Activated T-cell treated with anti-CD3 and anti-CD28 coated beads, Interleukin-2, amount 50 U/mL, for 4 hours (primary cell): ENCODE results near the gene ZFAND6. TPM values are rescaled to one million over a fixed set of nuclear protein-coding genes. Genes with fewer than 3 reads are reported as not detected.
A peak's percentile ranks its signal among the peaks of the same experiment; 100 is the strongest.

Experiments used
- ATAC-seq, 2 donors: fragments of 200-7000 bp; cut with Tn5 transposase; one replicate each; pipeline ENCODE4 v1.10.0; 2021
- DNase-seq: peaks from one replicate; pipeline ENCODE4 v3.0.0-alpha.2; 2020
- H3K27me3 Mint-ChIP-seq: one replicate; pipeline ENCODE4 v1.8.0; 2021; ENCODE audit warnings: low read depth, mixed read lengths
- H3K36me3 Mint-ChIP-seq: one replicate; pipeline ENCODE4 v1.8.0; 2022; ENCODE audit warnings: mixed read lengths; ENCODE audit not compliant: insufficient read depth
- H3K4me1 Mint-ChIP-seq: one replicate; pipeline ENCODE4 v1.8.0; 2021; ENCODE audit warnings: low read depth, mixed read lengths
- H3K4me3 Mint-ChIP-seq: one replicate; pipeline ENCODE4 v1.8.0; 2021; ENCODE audit warnings: mild to moderate bottlenecking, moderate library complexity, mixed read lengths
- H3K9me3 Mint-ChIP-seq: one replicate; pipeline ENCODE4 v1.8.0; 2021; ENCODE audit warnings: mixed read lengths
- total RNA-seq, 3 donors: library from RNA; stranded (reverse); gene quantifications; one replicate each; pipeline ENCODE4 v1.2.1, GENCODE V29; 2021

Gene ZFAND6
- total RNA-seq, 3 donors from 2014 or later = 21.9 to 24.7 (median 22.9) TPM

DNA sequence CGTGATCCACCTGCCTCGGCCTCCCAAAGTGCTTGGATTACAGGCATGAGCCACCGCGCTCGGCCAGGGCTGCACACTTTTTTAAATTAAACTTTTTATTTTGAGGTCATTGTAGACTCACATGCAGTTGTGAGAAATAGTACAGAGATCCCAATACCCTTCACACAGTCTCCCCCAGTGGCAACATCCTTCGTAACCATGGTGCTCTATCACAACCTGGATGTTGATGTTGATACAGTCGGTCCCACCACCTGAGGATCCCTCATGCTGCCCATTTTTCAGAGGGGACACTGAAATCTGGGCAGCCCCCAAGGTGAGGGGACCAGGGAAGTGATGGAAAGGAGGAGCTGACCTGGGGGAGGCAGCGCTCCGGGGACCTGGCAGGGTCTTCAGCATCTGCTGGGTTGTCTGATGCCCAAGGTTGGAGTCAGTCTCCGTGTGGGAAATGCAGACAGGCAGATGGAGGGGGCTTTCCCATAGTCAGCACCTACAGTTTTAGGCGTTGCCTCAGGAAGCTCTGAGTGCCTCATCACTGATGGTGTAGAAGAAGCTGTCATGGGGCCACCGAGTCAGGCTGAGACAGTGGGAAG, 110.4 kb downstream of the ZFAND6 start:
- ATAC-seq (no peak), DNase-seq (no peak)
- Mint-ChIP-seq H3K27me3 (no peaks in the 10 kb centered on the region), H3K9me3 (no peaks in the 10 kb centered on the region), H3K4me1 (no peaks in the 10 kb centered on the region), H3K4me3 (no peak overlapping the region), H3K36me3 (no peaks in the 10 kb centered on the region)

GRCh38 chr15:80170596-80170995, 111.1 kb downstream of the ZFAND6 start:
- H3K4me3 Mint-ChIP-seq = no peak overlapping the region
- no peak for DNase-seq
- no peaks in the 10 kb centered on the region for H3K4me1 Mint-ChIP-seq
- H3K36me3 Mint-ChIP-seq = no peaks in the 10 kb centered on the region
- H3K27me3 Mint-ChIP-seq = no peaks in the 10 kb centered on the region
- H3K9me3 Mint-ChIP-seq = no peaks in the 10 kb centered on the region
- ATAC-seq = no peak

- H3K4me3 Mint-ChIP-seq = no peak overlapping the region
- H3K4me1 Mint-ChIP-seq = no peaks in the 10 kb centered on the region
- DNase-seq = no peak
- no peaks in the 10 kb centered on the region for H3K9me3 Mint-ChIP-seq
- no peaks in the 10 kb centered on the region for H3K36me3 Mint-ChIP-seq
- no peak for ATAC-seq
- no peaks in the 10 kb centered on the region for H3K27me3 Mint-ChIP-seq
Measured at GRCh38 chr15:80171787-80172186, 112.3 kb downstream of the ZFAND6 start.

- Mint-ChIP-seq H3K4me3 (no peak overlapping the region), H3K4me1 (no peaks in the 10 kb centered on the region), H3K36me3 (no peaks in the 10 kb centered on the region), H3K9me3 (no peaks in the 10 kb centered on the region), H3K27me3 (no peaks in the 10 kb centered on the region)
- no peak for ATAC-seq
- no peak for DNase-seq
Measured at GRCh38 chr15:80172401-80172800, 112.9 kb downstream of the ZFAND6 start.

DNA sequence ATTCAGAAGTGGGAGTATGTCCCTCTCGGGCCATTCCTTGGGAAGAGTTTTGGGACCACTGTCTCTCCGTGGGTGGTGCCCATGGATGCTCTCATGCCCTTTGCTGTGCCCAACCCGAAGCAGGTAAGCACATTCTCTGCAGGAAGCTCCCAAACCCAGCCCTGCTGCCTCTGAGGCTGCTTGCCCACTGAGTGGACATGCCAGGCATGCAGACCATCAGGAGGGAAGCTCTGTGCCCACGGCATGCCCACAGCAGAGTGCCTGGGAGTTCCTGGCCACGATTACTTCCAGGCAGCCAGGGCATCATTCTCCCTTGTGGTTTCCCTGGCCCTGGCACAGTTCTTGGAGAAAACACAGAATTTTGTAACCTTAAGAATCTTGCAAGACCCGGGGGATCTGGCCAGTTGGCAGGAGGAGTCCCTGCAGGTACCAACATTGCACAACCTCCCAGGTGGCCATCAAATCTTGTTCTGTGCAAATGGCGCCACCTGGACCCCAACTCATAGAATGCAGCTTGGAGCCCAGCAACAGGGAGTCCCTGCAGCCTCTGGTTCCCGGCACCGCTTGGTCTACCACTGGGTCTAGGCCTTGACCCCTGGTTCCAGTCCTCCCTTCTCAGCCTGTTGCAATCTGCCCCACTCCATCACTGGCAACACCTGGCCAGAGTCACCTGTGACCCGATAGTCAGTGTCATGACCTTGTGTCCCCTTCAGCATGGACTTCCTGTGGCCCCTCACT, 113.7 kb downstream of the ZFAND6 start:
- H3K27me3 Mint-ChIP-seq = no peaks in the 10 kb centered on the region
- peak; percentile 66 for DNase-seq
- peak; percentile 73 to 83 for ATAC-seq
- no peaks in the 10 kb centered on the region for H3K4me1 Mint-ChIP-seq
- no peak overlapping the region for H3K4me3 Mint-ChIP-seq
- H3K36me3 Mint-ChIP-seq = peaks cover under 1% of the 10 kb centered on the region
- no peaks in the 10 kb centered on the region for H3K9me3 Mint-ChIP-seq

GRCh38 chr15:80174017-80174746, 114.7 kb downstream of the ZFAND6 start:
- Mint-ChIP-seq H3K4me1 (no peaks in the 10 kb centered on the region), H3K9me3 (no peaks in the 10 kb centered on the region)
- no peak for ATAC-seq

DNA sequence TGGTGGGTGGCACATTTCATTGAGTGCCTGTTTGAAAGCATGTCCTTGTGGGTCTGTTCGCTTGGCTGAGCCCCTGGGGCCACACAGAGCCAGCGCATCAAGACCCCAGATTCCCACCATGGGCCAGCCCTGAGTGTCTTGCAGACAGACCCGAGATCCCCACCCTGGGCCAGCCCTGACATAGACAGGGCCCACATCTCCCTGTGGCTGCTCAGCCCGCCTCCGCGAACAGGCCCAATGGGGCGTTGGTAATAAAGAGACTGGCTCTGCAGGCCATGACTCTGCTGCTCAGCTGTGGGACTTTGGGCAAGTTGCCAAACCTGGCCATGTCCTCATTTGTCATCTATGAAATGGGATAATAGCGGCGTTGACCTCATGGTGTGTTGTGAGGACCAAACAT, 116.0 kb downstream of the ZFAND6 start:
- Mint-ChIP-seq H3K9me3 (no peaks in the 10 kb centered on the region), H3K27me3 (no peaks in the 10 kb centered on the region)
- DNase-seq = no peak

More at GRCh38 chr15:80174017-80174746, 114.7 kb downstream of the ZFAND6 start:
- DNase-seq = no peak
- H3K27me3 Mint-ChIP-seq = no peaks in the 10 kb centered on the region
- H3K4me3 Mint-ChIP-seq = no peak overlapping the region
- H3K36me3 Mint-ChIP-seq = peaks cover 2% of the 10 kb centered on the region

GRCh38 chr15:80176443-80176842, 117.0 kb downstream of the ZFAND6 start:
- ATAC-seq = no peak
- no peak for DNase-seq
- Mint-ChIP-seq H3K9me3 (no peaks in the 10 kb centered on the region), H3K4me3 (no peak overlapping the region), H3K36me3 (peaks cover 5% of the 10 kb centered on the region), H3K4me1 (no peaks in the 10 kb centered on the region), H3K27me3 (no peaks in the 10 kb centered on the region)

More for the DNA sequence above, 116.0 kb downstream of the ZFAND6 start:
- H3K4me3 Mint-ChIP-seq = no peak overlapping the region
- peaks cover 2% of the 10 kb centered on the region for H3K36me3 Mint-ChIP-seq
- no peaks in the 10 kb centered on the region for H3K4me1 Mint-ChIP-seq
- ATAC-seq = no peak

DNA sequence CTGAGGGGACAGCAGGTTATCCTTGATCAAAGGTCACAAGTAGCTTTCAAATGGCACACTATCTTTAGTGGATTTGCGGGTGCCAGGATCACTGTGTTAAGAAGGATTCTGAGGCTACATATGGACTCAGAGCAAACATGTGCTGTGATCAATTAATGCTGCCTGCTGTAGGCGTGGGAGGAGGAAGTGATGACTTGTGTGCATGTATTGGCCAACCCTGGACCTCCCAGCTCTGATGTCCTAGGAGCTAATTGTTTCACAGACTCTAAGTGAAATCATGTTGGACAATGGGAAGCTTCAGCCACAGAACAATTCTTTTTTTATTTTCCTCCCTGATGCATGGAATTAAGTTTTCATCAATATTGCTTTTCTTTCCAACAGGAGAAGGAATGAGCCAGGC, 117.7 kb downstream of the ZFAND6 start:
- ATAC-seq (no peak), DNase-seq (no peak)
- no peaks in the 10 kb centered on the region for H3K4me1 Mint-ChIP-seq
- no peaks in the 10 kb centered on the region for H3K27me3 Mint-ChIP-seq
- H3K4me3 Mint-ChIP-seq = no peak overlapping the region
- peaks cover 5% of the 10 kb centered on the region for H3K36me3 Mint-ChIP-seq
- no peaks in the 10 kb centered on the region for H3K9me3 Mint-ChIP-seq

DNA sequence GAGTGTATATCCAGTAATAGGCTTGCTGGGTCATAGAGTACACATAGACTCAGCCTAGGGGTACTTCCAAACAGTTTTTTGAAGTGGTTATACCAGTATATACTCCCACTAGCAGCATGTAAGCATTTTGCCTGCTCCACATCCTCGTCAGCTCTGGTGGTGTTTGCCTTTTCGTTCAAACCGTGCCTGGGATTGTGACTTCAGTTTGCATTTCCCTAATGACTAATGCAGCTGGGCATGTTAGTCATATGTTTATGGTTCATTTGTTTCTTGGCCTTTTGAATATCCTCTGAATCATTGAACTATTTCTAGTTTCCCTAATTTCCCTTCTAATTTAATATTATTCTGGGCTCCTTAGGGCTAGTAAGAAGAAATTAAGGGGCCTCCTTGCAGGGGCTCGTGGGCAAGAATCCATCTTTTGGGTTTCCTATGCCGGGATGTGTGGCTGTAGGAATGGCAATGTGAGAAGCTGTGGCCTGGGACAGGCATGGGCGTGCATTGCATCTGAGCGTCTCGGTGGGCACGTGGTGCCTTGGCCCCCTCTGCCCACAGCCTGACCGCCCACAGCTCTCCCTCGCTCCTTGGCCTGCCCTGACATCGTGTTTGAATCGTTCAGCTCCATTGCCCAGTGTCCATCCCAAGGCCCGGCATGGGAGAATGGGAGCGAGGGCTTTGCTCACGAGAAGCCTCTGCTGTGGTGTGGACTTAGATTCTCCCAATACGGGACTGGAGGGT, 119.7 kb downstream of the ZFAND6 start:
- ATAC-seq = no peak

DNA sequence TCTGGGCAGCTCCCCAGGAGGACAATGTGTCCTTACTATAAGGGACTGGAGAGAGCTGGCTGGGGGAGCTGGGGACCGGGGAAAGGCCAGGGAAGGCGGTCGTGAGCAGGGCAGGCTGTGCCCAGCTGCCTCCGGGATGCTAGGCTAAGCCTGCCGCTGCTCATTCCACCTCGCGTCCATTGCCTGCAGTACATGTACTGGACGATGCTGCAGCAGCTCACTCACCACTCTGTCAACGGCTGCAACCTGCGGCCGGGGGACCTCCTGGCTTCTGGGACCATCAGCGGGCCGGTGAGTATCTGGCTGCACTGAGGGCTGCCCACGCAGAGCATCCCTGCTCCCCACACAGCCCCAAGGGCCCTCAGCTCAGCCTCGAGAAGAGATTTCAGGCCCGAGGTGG, 120.5 kb downstream of the ZFAND6 start:
- H3K4me3 Mint-ChIP-seq = no peak overlapping the region
- H3K36me3 Mint-ChIP-seq = peaks cover 8% of the 10 kb centered on the region
- DNase-seq (no peak), ATAC-seq (no peak)
- H3K9me3 Mint-ChIP-seq = no peaks in the 10 kb centered on the region
- H3K4me1 Mint-ChIP-seq = no peaks in the 10 kb centered on the region
- no peaks in the 10 kb centered on the region for H3K27me3 Mint-ChIP-seq

More for the DNA sequence above, 119.7 kb downstream of the ZFAND6 start:
- Mint-ChIP-seq H3K9me3 (no peaks in the 10 kb centered on the region), H3K36me3 (peaks cover 5% of the 10 kb centered on the region), H3K27me3 (no peaks in the 10 kb centered on the region), H3K4me1 (no peaks in the 10 kb centered on the region), H3K4me3 (no peak overlapping the region)
- no peak for DNase-seq

- Mint-ChIP-seq H3K4me1 (no peaks in the 10 kb centered on the region), H3K4me3 (no peak overlapping the region), H3K27me3 (no peaks in the 10 kb centered on the region), H3K36me3 (peaks cover 14% of the 10 kb centered on the region), H3K9me3 (no peaks in the 10 kb centered on the region)
- ATAC-seq = no peak
- DNase-seq = no peak
Measured at GRCh38 chr15:80180468-80180867, 121.0 kb downstream of the ZFAND6 start.

- peaks cover 16% of the 10 kb centered on the region for H3K36me3 Mint-ChIP-seq
- no peaks in the 10 kb centered on the region for H3K9me3 Mint-ChIP-seq
- no peaks in the 10 kb centered on the region for H3K27me3 Mint-ChIP-seq
- ATAC-seq (no peak), DNase-seq (no peak)
- H3K4me3 Mint-ChIP-seq = no peak overlapping the region
- no peaks in the 10 kb centered on the region for H3K4me1 Mint-ChIP-seq
Measured at GRCh38 chr15:80180986-80181385, 121.5 kb downstream of the ZFAND6 start.

DNA sequence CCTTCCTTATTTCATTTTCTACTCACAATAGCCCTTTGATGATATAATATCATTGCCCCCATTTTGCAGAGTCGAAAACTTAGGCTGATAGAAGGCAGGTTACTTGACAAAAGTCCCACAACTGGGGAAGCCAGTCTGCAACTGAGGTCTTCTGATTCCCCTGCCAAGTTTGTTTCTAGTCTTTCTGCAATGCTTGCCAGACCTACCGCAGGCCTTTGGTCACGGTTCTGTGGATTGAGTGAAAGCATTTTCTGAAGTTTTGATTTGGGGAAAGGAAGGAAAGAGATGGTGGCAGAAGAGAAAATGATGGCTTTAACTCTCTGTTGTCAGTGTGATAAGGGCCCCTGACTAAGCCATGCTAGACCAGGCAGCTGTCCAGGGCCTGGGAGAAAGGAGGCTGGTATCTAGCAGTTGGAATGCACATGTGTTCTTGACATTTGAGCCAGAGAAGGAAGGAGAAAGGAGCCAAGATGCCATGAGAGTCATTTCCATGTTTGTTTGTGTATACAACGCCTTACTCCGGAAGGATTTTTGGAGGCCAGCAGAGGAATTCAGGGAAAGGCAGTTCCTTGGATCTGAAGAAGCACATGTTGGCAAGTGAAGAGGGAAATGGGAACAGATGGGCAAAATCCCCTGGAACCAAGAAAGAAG, 123.3 kb downstream of the ZFAND6 start:
- H3K9me3 Mint-ChIP-seq = no peaks in the 10 kb centered on the region
- no peak overlapping the region for H3K4me3 Mint-ChIP-seq
- ATAC-seq (no peak), DNase-seq (no peak)
- H3K27me3 Mint-ChIP-seq = no peaks in the 10 kb centered on the region
- H3K36me3 Mint-ChIP-seq = peaks cover 31% of the 10 kb centered on the region
- H3K4me1 Mint-ChIP-seq = no peaks in the 10 kb centered on the region
